Activated CD4-positive, alpha-beta T cell treated with anti-CD3 and anti-CD28 coated beads for 24 hours (primary cell): ENCODE data around the gene NBAS.
"Not testable (repeated sequence)": the region's sequence is repeated elsewhere in the genome, so short reads cannot be mapped to it uniquely, and the experiment has no call there.

Experiments used
- DNase-seq, 2 donors: peaks; one replicate each; pipeline ENCODE4 v3.0.0-alpha.2; 2020; ENCODE audit warnings: low read depth in 2 of 2

NBAS gene

GRCh38 chr2:15412309-15412708 lies 148.8 kb downstream of the NBAS start:
- no peak for DNase-seq

GRCh38 chr2:15410884-15411283 lies 150.2 kb downstream of the NBAS start:
- DNase-seq = no peak

- DNase-seq = no peak
Observed at GRCh38 chr2:15408759-15409158, 152.4 kb downstream of the NBAS start.

- no peak for DNase-seq
Observed at GRCh38 chr2:15407666-15408065, 153.5 kb downstream of the NBAS start.

GRCh38 chr2:15404511-15404910 lies 156.6 kb downstream of the NBAS start:
- not testable (repeated sequence) for DNase-seq

- no peak for DNase-seq
Observed at GRCh38 chr2:15400240-15400826, 160.8 kb downstream of the NBAS start.

- no peak for DNase-seq
Observed at GRCh38 chr2:15399241-15399640, 161.9 kb downstream of the NBAS start.

- DNase-seq = no peak
Observed at GRCh38 chr2:15391751-15392150, 169.4 kb downstream of the NBAS start.

- no peak for DNase-seq
Observed at GRCh38 chr2:15389895-15390294, 171.2 kb downstream of the NBAS start.

- DNase-seq = no peak
Observed at GRCh38 chr2:15389326-15389700, 171.8 kb downstream of the NBAS start.

GRCh38 chr2:15388406-15389325 lies 172.5 kb downstream of the NBAS start:
- DNase-seq = no peak

- no peak for DNase-seq
Observed at GRCh38 chr2:15385184-15385583, 175.9 kb downstream of the NBAS start.

GRCh38 chr2:15383695-15384350 lies 177.3 kb downstream of the NBAS start:
- no peak for DNase-seq

- DNase-seq = no peak
Observed at GRCh38 chr2:15378148-15378908, 182.8 kb downstream of the NBAS start.

- DNase-seq = no peak
Observed at GRCh38 chr2:15377202-15377601, 183.9 kb downstream of the NBAS start.

- DNase-seq = no peak
Observed at GRCh38 chr2:15372019-15372418, 189.1 kb downstream of the NBAS start.

- no peak for DNase-seq
Observed at GRCh38 chr2:15369129-15369528, 192.0 kb downstream of the NBAS start.

GRCh38 chr2:15367715-15368114 lies 193.4 kb downstream of the NBAS start:
- DNase-seq = no peak

GRCh38 chr2:15367205-15367604 lies 193.9 kb downstream of the NBAS start:
- no peak for DNase-seq

GRCh38 chr2:15365411-15365810 lies 195.7 kb downstream of the NBAS start:
- DNase-seq = no peak

- no peak for DNase-seq
Observed at GRCh38 chr2:15364561-15364960, 196.6 kb downstream of the NBAS start.

GRCh38 chr2:15363734-15364133 lies 197.4 kb downstream of the NBAS start:
- DNase-seq = no peak
